K562 (cell line): ENCODE results near the gene MYH9. TPM values are rescaled to one million over a fixed set of nuclear protein-coding genes. Genes with fewer than 3 reads are reported as not detected.

Source experiments
- ATAC-seq: fragments of 200-7000 bp; cut with Tn5 transposase; 3 replicates; pipeline ENCODE4 v1.9.1; 2020; ENCODE audit warnings: moderate library complexity
- BruUV-seq: library from RNA; stranded (reverse); fragments of 400-500 nt; replicated peaks from 2 replicates; lab custom pipeline; 2021; lab: Mats Ljungman, UMichigan
- CTCF ChIA-PET: fragments of 300-600 bp; formaldehyde crosslinking; extraction: SDS; loops from one replicate; lab custom pipeline; 2021; ENCODE audit warnings: low intra/inter-chr PET ratio; lab: Yijun Ruan, JAX
- POLR2A ChIA-PET: fragments of 300-600, 350-650 bp; sonication (Branson Sonifier 250); formaldehyde crosslinking; extraction: SDS; loops from one replicate; lab custom pipeline; 2021; ENCODE audit warnings: antibody characterized with exemption, inconsistent platforms; lab: Yijun Ruan, JAX
- DNase-seq, 4 experiments: peaks; one replicate each; pipeline versions ENCODE4 v3.0.0 to v3.0.0-alpha.2; 2011 to 2018; ENCODE audit warnings: low spot score in 3 of 4, mixed read lengths in 3 of 4; ENCODE audit errors: extremely low read depth in 1 of 4
- FAIRE-seq: peaks from 2 replicates; lab custom pipeline; 2011; peaks lifted over from hg19 to GRCh38; lab: Jason Lieb, UNC
- H2AFZ ChIP-seq: 2 replicates; pipeline ENCODE4 v1.6.0; 2011; ENCODE audit warnings: low read depth, low read length, control low read depth, inconsistent platforms
- H3K27ac ChIP-seq: fragments of 200-600 bp; 3 replicates; pipeline ENCODE4 v1.8.0; 2011; ENCODE audit warnings: low read depth, mild to moderate bottlenecking, control low read depth, inconsistent platforms, low read length, moderate library complexity, mixed read lengths; ENCODE audit errors: extremely low read depth
- H3K27me3 ChIP-seq, 2 experiments: fragments of 300-600 bp in 1 of 2; 2 replicates in 1 of 2; 3 replicates in 1 of 2; pipeline versions ENCODE4 v1.6.0 to v1.8.0; 2011; ENCODE audit warnings: inconsistent platforms in 2 of 2, low read length in 2 of 2, mild to moderate bottlenecking in 1 of 2, mixed read lengths in 1 of 2, moderate library complexity in 1 of 2; ENCODE audit not compliant: control insufficient read depth in 2 of 2, insufficient read depth in 2 of 2
- H3K36me3 ChIP-seq: fragments of 300-600 bp; 3 replicates; pipeline ENCODE4 v1.8.0; 2011; ENCODE audit warnings: mild to moderate bottlenecking, low read length, inconsistent platforms; ENCODE audit not compliant: control insufficient read depth, insufficient read depth
- H3K4me1 ChIP-seq, 2 experiments: fragments of 200-600 bp in 1 of 2; replicated peaks in 1 of 2; 2 replicates in 1 of 2; 3 replicates in 1 of 2; pipeline versions ENCODE4 v1.5.1 to v1.8.0; 2011; ENCODE audit warnings: inconsistent platforms in 2 of 2, low read length in 2 of 2, mild to moderate bottlenecking in 1 of 2, mixed read lengths in 1 of 2, moderate library complexity in 1 of 2; ENCODE audit not compliant: control insufficient read depth in 2 of 2, insufficient read depth in 2 of 2
- H3K4me2 ChIP-seq: 2 replicates; pipeline ENCODE4 v1.6.1; 2011; ENCODE audit warnings: low read length, control low read depth, inconsistent platforms, mixed read lengths; ENCODE audit not compliant: insufficient read depth
- H3K4me3 ChIP-seq: fragments of 200-600 bp; sonication (generic), shearing (Covaris generic); 2 replicates; pipeline ENCODE4 v1.5.1; 2016; ENCODE audit warnings: control low read depth, inconsistent platforms
- H3K79me2 ChIP-seq: fragments of 200-600 bp; 3 replicates; pipeline ENCODE4 v1.8.0; 2011; ENCODE audit warnings: low read length, inconsistent platforms; ENCODE audit not compliant: control insufficient read depth, insufficient read depth
- H3K9ac ChIP-seq, 2 experiments: 2 replicates each; pipeline versions ENCODE4 v1.6.0 to v1.6.1; 2011; ENCODE audit warnings: low read depth in 2 of 2, low read length in 2 of 2, control low read depth in 1 of 2, inconsistent platforms in 1 of 2, mild to moderate bottlenecking in 1 of 2, mixed read lengths in 1 of 2; ENCODE audit not compliant: insufficient read depth in 1 of 2
- H3K9me1 ChIP-seq: one replicate; pipeline ENCODE4 v1.6.0; 2011; ENCODE audit warnings: inconsistent platforms, mild to moderate bottlenecking, low read length, moderate library complexity; ENCODE audit not compliant: control insufficient read depth, insufficient read depth
- H3K9me3 ChIP-seq: replicated peaks from 2 replicates; pipeline ENCODE4 v1.5.1; 2011; ENCODE audit warnings: low read depth, low read length, inconsistent platforms; ENCODE audit not compliant: control insufficient read depth, insufficient read depth
- H4K20me1 ChIP-seq: replicated peaks from 2 replicates; pipeline ENCODE4 v1.6.1; 2011; ENCODE audit warnings: low read length, inconsistent platforms, mixed read lengths; ENCODE audit not compliant: control insufficient read depth, insufficient read depth
- DNMT1 ChIP-seq: fragments of 450-650 bp; IDR thresholded peaks from 2 replicates; pipeline ENCODE4 v1.6.1; 2016; ENCODE audit warnings: antibody characterized with exemption, mild to moderate bottlenecking
- FIP1L1 ChIP-seq: fragments of 200-400 bp; formaldehyde crosslinking; IDR thresholded peaks from 2 replicates; pipeline ENCODE4 v1.6.1; 2018; ENCODE audit warnings: mild to moderate bottlenecking, low read depth, low read length; ENCODE audit not compliant: poor library complexity, severe bottlenecking
- MEIS2 ChIP-seq: fragments of 450-650 bp; IDR thresholded peaks from 2 replicates; pipeline ENCODE4 v1.6.1; 2014; ENCODE audit warnings: mild to moderate bottlenecking; ENCODE audit not compliant: partially characterized antibody
- NCOA4 ChIP-seq: fragments of 450-650 bp; IDR thresholded peaks from 2 replicates; pipeline ENCODE4 v1.6.1; 2018; ENCODE audit warnings: mild to moderate bottlenecking; ENCODE audit not compliant: partially characterized antibody
- RFX7 ChIP-seq: fragments of 250-450 bp; sonication (Bioruptor Pico); IDR thresholded peaks from 2 replicates; pipeline ENCODE4 v1.5.1; 2021; ENCODE audit warnings: mild to moderate bottlenecking
- ZBTB40 ChIP-seq, 2 experiments: fragments of 450-650 bp in 1 of 2; sonication (generic) in 1 of 2; formaldehyde crosslinking in 1 of 2; IDR thresholded peaks; 2 replicates each; pipeline versions ENCODE4 v1.7.1 to v1.9.0; 2016 to 2022; ENCODE audit warnings: inconsistent platforms in 1 of 2, mild to moderate bottlenecking in 1 of 2, missing genetic modification reagents in 1 of 2
- ZFPM2 ChIP-seq: fragments of 250-450 bp; sonication (Bioruptor Pico); IDR thresholded peaks from 2 replicates; pipeline ENCODE4 v1.5.1; 2022; ENCODE audit warnings: mild to moderate bottlenecking
- ZFX ChIP-seq: sonication (generic); formaldehyde crosslinking; IDR thresholded peaks from 2 replicates; pipeline ENCODE4 v1.8.0; 2022; ENCODE audit warnings: mild to moderate bottlenecking, missing genetic modification reagents, moderate library complexity
- ZNF184 ChIP-seq: sonication (generic); formaldehyde crosslinking; IDR thresholded peaks from 2 replicates; pipeline ENCODE4 v1.5.0; 2020; ENCODE audit warnings: missing genetic modification reagents
- WGBS: fragments of 100-300 bp; shearing (Covaris generic); methylation state at CpG from one replicate; pipeline ENCODE4 v1.1.6; 2016; ENCODE audit warnings: low coverage, mixed read lengths; ENCODE audit not compliant: insufficient coverage; ENCODE audit errors: missing lambda C conversion rate; 5-methylcytosine and 5-hydroxymethylcytosine counted together
- in situ Hi-C: fragments of 300-500 bp; cut with MboI; formaldehyde crosslinking; loops from 4 replicates; pipeline ENCODE4 v1.15.0; 2018; ENCODE audit warnings: inconsistent platforms, mixed read lengths
- intact Hi-C: fragments of 100-400 bp; cut with micrococcal nuclease; formaldehyde crosslinking; loops from 2 replicates; pipeline ENCODE4 v1.14.2; 2022
- polyA plus RNA-seq, 8 experiments: library from polyadenylated mRNA; depleted of rRNA in 4 of 8; stranded (reverse) in 5 of 8; unstranded in 3 of 8; fragments of >200 nt; fragmentation: Nextera tagmentation in 2 of 8; fragmentation: Illumina TruSeq in 1 of 8; extraction: Ambion mirVana in 2 of 8; extraction: Trizol in 1 of 8; gene quantifications; 2 replicates each; pipeline versions ENCODE4 v1.2.1 to v1.2.3, GENCODE V29; 2011 to 2014; ENCODE audit warnings: inconsistent platforms in 1 of 8, missing spikeins in 1 of 8
- total RNA-seq, 7 experiments: library from RNA; depleted of rRNA in 6 of 7; stranded (reverse); fragments of >200 nt in 6 of 7; fragmentation: Illumina TruSeq in 2 of 7; extraction: Trizol in 2 of 7; gene quantifications; 2 replicates each; pipeline versions ENCODE4 v1.2.1 to v1.2.3, GENCODE V29; 2011 to 2021; ENCODE audit warnings: low replicate concordance in 1 of 7

Gene MYH9
- total and polyA plus RNA-seq, 9 of the 15 experiments (the other 6 are each of a cell fraction or from before 2014, with no cell fraction given), result 0.71 to 111 (median 24.6) TPM

GRCh38 chr22:36243986-36244385, 143.8 kb downstream of the MYH9 start:
- TF ChIP-seq RFX7 (CRISPR knock-in tag), result no peak
- no peak for TF ChIP-seq ZNF184 (CRISPR knock-in tag)
- no peak for TF ChIP-seq NCOA4
- TF ChIP-seq DNMT1, result no peak
- TF ChIP-seq ZFX (CRISPR knock-in tag), result no peak
- no peak for TF ChIP-seq FIP1L1
- TF ChIP-seq ZBTB40 (IDR thresholded peaks at IDR 0.05), result no peak
- TF ChIP-seq ZBTB40 (CRISPR knock-in tag; IDR thresholded peaks at IDR 0.05), result no peak
- no peak for TF ChIP-seq MEIS2
- TF ChIP-seq ZFPM2, result no peak
- H3K27me3 ChIP-seq, result no peaks in the 10 kb centered on the region
- no peak overlapping the region for H3K4me3 ChIP-seq
- H2AFZ ChIP-seq, result no peak overlapping the region
- ATAC-seq (no peak), DNase-seq (no peak), FAIRE-seq (no peak)
- H3K36me3 ChIP-seq, result no peaks in the 10 kb centered on the region
- peaks cover 3% of the 10 kb centered on the region; the same call in 2 of the 3 replicates for H3K79me2 ChIP-seq
- H3K9me3 ChIP-seq, result peaks cover 2% of the 10 kb centered on the region; the same call in 1 of the 2 replicates
- H3K9ac ChIP-seq, result no peak overlapping the region
- no peak overlapping the region for H3K27ac ChIP-seq
- WGBS, result 61% methylated on average over 4 of the region's 5 CpGs
- in situ Hi-C loops (no loop called here), intact Hi-C loops (no loop called here)
- H3K4me2 ChIP-seq, result no peak overlapping the region
- POLR2A ChIA-PET, result no interaction called here
- no peaks in the 10 kb centered on the region for H4K20me1 ChIP-seq
- H3K4me1 ChIP-seq, result peaks cover 0 to 8% of the 10 kb centered on the region in 2 experiments; a peak in 3 of 5 replicates
- CTCF ChIA-PET, result no interaction called here
- no TSS peak for BruUV-seq
- H3K9me1 ChIP-seq, result no peaks in the 10 kb centered on the region
